Activated CD4-positive, alpha-beta T cell treated with anti-CD3 and anti-CD28 coated beads for 48 hours (primary cell): Measurements from ENCODE around the gene GAREM1.

ENCODE experiments used
- DNase-seq: peaks from one replicate; pipeline ENCODE4 v3.0.0-alpha.2; 2020

The GAREM1 gene

GRCh38 chr18:32422978-32423740, 47.5 kb downstream of the GAREM1 start:
- no peak for DNase-seq

- DNase-seq: no peak
Measured at GRCh38 chr18:32422201-32422600, 48.5 kb downstream of the GAREM1 start.

- no peak for DNase-seq
Measured at GRCh38 chr18:32420084-32420750, 50.5 kb downstream of the GAREM1 start.

- no peak for DNase-seq
Measured at GRCh38 chr18:32418148-32418547, 52.5 kb downstream of the GAREM1 start.

- DNase-seq: no peak
Measured at GRCh38 chr18:32405588-32405987, 65.1 kb downstream of the GAREM1 start.

- DNase-seq: no peak
Measured at GRCh38 chr18:32401621-32402020, 69.1 kb downstream of the GAREM1 start.

GRCh38 chr18:32393407-32393806, 77.3 kb downstream of the GAREM1 start:
- no peak for DNase-seq

- no peak for DNase-seq
Measured at GRCh38 chr18:32391126-32391525, 79.6 kb downstream of the GAREM1 start.

- no peak for DNase-seq
Measured at GRCh38 chr18:32389858-32390257, 80.8 kb downstream of the GAREM1 start.

GRCh38 chr18:32389191-32389590, 81.5 kb downstream of the GAREM1 start:
- no peak for DNase-seq

- DNase-seq: no peak
Measured at GRCh38 chr18:32386471-32386870, 84.2 kb downstream of the GAREM1 start.

- no peak for DNase-seq
Measured at GRCh38 chr18:32383050-32383819, 87.4 kb downstream of the GAREM1 start.

- DNase-seq: no peak
Measured at GRCh38 chr18:32381761-32382160, 88.9 kb downstream of the GAREM1 start.

- no peak for DNase-seq
Measured at GRCh38 chr18:32380559-32380958, 90.1 kb downstream of the GAREM1 start.

- DNase-seq: no peak
Measured at GRCh38 chr18:32379891-32380290, 90.8 kb downstream of the GAREM1 start.

- no peak for DNase-seq
Measured at GRCh38 chr18:32378705-32379104, 92.0 kb downstream of the GAREM1 start.

GRCh38 chr18:32373995-32374394, 96.7 kb downstream of the GAREM1 start:
- DNase-seq: no peak

- no peak for DNase-seq
Measured at GRCh38 chr18:32373505-32373904, 97.2 kb downstream of the GAREM1 start.

- no peak for DNase-seq
Measured at GRCh38 chr18:32372381-32373061, 98.2 kb downstream of the GAREM1 start.

GRCh38 chr18:32372047-32372380, 98.7 kb downstream of the GAREM1 start:
- no peak for DNase-seq

GRCh38 chr18:32371384-32371783, 99.3 kb downstream of the GAREM1 start:
- DNase-seq: no peak

- no peak for DNase-seq
Measured at GRCh38 chr18:32368991-32369390, 101.7 kb downstream of the GAREM1 start.

GRCh38 chr18:32368170-32368569, 102.5 kb downstream of the GAREM1 start:
- DNase-seq: no peak
